Measurements from ENCODE around the gene YWHAH.

DNA sequence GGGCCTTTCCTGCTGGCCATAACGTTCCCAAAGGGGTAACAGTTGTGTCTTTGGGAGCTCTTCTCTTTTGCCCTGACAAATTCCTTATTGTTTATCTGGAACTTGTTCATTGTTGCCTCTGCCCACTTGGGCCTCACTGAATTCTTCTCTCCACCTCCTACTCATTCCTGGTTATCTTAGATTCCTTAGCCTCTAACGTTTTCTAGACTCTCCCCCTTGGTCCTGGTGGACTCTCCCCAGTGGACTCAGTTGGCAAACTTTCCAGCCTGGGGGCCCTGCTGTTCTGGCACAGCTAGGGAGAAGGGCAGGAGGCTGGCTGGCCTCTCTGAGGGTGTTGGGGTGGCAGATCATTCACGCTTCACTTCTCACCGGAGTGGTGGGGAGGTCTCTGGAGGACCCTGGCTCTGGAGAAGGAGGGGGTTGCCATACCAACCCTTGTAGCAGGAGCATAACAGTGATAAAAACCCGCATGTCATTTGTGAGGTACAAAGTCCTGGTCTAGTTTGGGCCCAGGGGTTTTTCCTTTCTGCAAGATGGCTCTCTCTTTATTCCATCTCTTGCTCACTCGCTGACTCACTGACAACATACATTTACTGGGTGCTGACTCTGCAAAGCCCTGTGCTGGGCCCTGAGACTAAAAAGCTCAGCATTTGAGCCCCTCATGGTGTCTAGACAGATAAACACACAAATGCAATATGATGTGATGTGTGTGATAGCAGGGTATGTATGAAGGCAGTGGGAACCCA, 39.7 kb downstream of the YWHAH start:
- TF ChIP-seq ZFP36 (IDR thresholded peaks at IDR 0.05; ENCODE audit: borderline replicate concordance, partially characterized antibody) (no peak), CHD4 (IDR thresholded peaks at IDR 0.05; ENCODE audit: borderline replicate concordance) (no peak), HOXB13 (CRISPR knock-in tag; IDR thresholded peaks at IDR 0.05; ENCODE audit: low read depth) (no peak), KDM5A (IDR thresholded peaks at IDR 0.05) (no peak)
- TF ChIP-seq, protein P1, sequence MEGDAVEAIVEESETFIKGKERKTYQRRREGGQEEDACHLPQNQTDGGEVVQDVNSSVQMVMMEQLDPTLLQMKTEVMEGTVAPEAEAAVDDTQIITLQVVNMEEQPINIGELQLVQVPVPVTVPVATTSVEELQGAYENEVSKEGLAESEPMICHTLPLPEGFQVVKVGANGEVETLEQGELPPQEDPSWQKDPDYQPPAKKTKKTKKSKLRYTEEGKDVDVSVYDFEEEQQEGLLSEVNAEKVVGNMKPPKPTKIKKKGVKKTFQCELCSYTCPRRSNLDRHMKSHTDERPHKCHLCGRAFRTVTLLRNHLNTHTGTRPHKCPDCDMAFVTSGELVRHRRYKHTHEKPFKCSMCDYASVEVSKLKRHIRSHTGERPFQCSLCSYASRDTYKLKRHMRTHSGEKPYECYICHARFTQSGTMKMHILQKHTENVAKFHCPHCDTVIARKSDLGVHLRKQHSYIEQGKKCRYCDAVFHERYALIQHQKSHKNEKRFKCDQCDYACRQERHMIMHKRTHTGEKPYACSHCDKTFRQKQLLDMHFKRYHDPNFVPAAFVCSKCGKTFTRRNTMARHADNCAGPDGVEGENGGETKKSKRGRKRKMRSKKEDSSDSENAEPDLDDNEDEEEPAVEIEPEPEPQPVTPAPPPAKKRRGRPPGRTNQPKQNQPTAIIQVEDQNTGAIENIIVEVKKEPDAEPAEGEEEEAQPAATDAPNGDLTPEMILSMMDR (IDR thresholded peaks at IDR 0.05), result no peak

All from A549 (cell line).